ENCODE results near the gene TNNT3. TPM values are rescaled to one million over a fixed set of nuclear protein-coding genes. Genes with fewer than 3 reads are reported as not detected.

Gene TNNT3
- total and polyA plus RNA-seq, 3 donors from 2014 or later, result 8.1 to 16.1 (median 13.1) TPM

DNA sequence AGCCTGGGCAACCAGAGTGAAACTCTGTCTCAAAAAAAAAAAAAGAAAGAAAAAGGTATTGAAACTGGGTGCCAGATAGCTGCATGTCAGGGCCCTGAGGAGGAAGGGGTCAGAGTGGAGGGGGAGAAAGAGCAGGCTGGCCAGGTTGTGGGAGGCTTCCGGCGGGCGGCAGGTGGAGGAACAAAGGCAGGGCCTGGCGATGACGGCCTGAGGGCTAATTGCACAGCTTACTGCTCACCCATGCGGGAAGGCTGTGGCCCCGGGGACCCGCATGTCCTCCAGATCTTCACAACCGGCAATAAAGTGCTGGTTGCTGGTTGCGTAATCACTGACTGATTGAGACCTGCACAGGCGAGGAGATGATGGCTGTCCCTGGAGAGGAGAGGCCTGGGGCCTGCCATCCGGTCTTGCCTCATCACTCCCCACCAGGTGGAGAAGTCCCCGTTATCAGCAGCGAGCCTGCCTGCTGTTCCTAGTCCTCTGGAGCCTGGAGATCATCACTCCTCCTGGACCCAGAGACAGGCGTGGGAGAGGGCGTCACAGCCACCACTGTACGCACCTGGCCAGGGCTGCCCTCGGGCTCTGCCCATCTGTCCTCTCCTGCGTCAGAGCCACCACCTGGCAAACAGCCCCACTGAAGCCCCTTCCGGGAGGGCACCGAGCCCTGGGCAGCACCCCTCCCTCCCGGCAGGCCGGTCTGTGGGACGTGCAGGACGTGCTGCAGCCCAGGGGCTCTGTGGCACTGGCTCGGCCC is 59.4 kb downstream of the TNNT3 start:
- TF ChIP-seq POLR2A (IDR thresholded peaks at IDR 0.05) (no peak), CTCF (IDR thresholded peaks at IDR 0.05) (no peak)
- DNase-seq, result no peak

GRCh38 chr11:1979607-1980006 is 60.1 kb downstream of the TNNT3 start:
- H3K4me1 ChIP-seq, result no peaks in the 10 kb centered on the region
- 90% methylated on average over 4 of the region's 11 CpGs; no CpG with 5 or more reads in 1 of the 2 donors for WGBS, 2 donors
- H3K4me3 ChIP-seq, result no peak overlapping the region
- no peaks in the 10 kb centered on the region for H3K9me3 ChIP-seq
- DNase-seq, result no peak
- intact Hi-C loops (cut with DNase I; ENCODE audit: low total_unique reads), result no loop called here
- no peaks in the 10 kb centered on the region for H3K27me3 ChIP-seq
- no peaks in the 10 kb centered on the region for H3K36me3 ChIP-seq (ENCODE audit: low read depth, missing control alignments)
- no peak overlapping the region for H3K27ac ChIP-seq
- no peak for TF ChIP-seq CTCF (IDR thresholded peaks at IDR 0.05)
- no peak for TF ChIP-seq POLR2A (IDR thresholded peaks at IDR 0.05)

More for the DNA sequence above, 59.4 kb downstream of the TNNT3 start:
- WGBS, 2 donors, result no CpG with 5 or more reads among the region's 26 CpGs
- H3K4me1 ChIP-seq, result no peaks in the 10 kb centered on the region
- H3K36me3 ChIP-seq (ENCODE audit: low read depth, missing control alignments), result no peaks in the 10 kb centered on the region
- no peak overlapping the region for H3K27ac ChIP-seq
- no peaks in the 10 kb centered on the region for H3K27me3 ChIP-seq
- no peak overlapping the region for H3K4me3 ChIP-seq
- H3K9me3 ChIP-seq, result no peaks in the 10 kb centered on the region
- intact Hi-C loops (cut with DNase I; ENCODE audit: low total_unique reads), result no loop called here

DNA sequence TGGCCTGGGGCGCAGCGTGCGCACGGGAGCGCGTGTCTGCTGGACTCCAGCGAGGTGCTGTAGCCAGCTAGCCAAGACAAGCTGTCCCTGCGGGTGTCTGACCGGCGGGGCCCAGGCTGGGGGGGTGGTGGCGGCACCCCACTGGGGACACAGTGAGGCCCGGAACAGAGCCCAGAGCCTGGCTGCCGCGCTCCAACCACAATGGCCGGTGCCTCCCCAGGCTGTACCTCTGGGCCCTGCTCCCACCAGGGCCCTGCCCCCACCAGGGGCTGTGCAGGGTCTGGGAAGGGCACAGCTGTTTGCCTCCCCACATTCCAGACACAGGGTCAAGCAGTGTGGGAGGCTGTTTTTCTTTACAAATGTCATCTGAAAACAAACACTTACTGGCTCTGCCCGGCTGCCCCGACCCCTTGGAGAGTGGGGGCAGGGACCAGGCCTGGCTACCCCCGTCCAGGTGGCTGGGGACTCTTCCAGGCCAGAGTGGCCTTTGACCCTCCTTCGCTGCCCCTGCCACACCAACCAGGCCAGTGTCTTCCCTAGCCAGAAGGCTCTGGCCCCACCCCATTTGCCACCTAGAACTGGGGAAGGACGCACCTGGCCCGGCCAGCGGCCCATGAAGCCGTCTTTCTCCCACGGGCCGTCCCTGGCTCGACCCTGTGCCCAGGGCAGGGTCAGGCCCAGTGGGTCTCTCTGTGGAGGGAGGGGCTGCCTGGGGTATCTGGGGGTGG is 63.5 kb downstream of the TNNT3 start:
- Histone ChIP-seq H3K27ac (no peak overlapping the region), H3K4me1 (no peaks in the 10 kb centered on the region), H3K27me3 (no peaks in the 10 kb centered on the region), H3K4me3 (no peak overlapping the region), H3K9me3 (no peaks in the 10 kb centered on the region), H3K36me3 (ENCODE audit: low read depth, missing control alignments) (no peaks in the 10 kb centered on the region)
- no peak for TF ChIP-seq CTCF (IDR thresholded peaks at IDR 0.05)
- TF ChIP-seq POLR2A (IDR thresholded peaks at IDR 0.05), result no peak
- no peak for DNase-seq
- no CpG with 5 or more reads among the region's 26 CpGs for WGBS, 2 donors
- intact Hi-C loops (cut with DNase I; ENCODE audit: low total_unique reads), result no loop called here

DNA sequence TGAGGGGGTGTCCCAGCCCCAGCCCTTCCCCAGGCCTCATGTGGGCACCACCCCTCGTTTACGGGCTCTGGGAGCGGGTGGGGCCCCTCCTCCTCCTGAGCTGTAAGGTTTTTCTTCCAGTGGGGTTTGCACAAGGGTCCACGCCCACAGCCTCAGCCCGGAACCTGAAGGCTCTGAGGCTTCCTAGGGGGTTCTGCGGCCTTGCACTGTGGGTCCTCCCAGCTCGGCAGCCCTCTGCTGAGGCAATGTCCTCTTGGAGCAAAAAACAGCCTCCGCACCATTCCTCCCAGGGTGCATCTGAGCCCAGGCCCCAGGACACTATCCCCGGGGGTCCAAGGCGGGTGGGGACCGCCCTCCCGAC is 64.1 kb downstream of the TNNT3 start:
- TF ChIP-seq POLR2A (IDR thresholded peaks at IDR 0.05) (no peak), CTCF (IDR thresholded peaks at IDR 0.05) (no peak)
- intact Hi-C loops (cut with DNase I; ENCODE audit: low total_unique reads), result no loop called here
- DNase-seq, result no peak
- no peaks in the 10 kb centered on the region for H3K9me3 ChIP-seq
- no peaks in the 10 kb centered on the region for H3K27me3 ChIP-seq
- H3K4me3 ChIP-seq, result no peak overlapping the region
- H3K4me1 ChIP-seq, result no peaks in the 10 kb centered on the region
- WGBS, 2 donors, result 76% methylated on average over 5 of the region's 12 CpGs; no CpG with 5 or more reads in 1 of the 2 donors
- no peaks in the 10 kb centered on the region for H3K36me3 ChIP-seq (ENCODE audit: low read depth, missing control alignments)
- no peak overlapping the region for H3K27ac ChIP-seq

All from testis (tissue), 3 donors.